ENCODE measurements around the gene ATP13A1. TPM values are rescaled to one million over a fixed set of nuclear protein-coding genes. Genes with fewer than 3 reads are reported as not detected.

Gene ATP13A1
- total RNA-seq, 4 donors from 2014 or later, result 59.3 to 104 (median 81.7) TPM

DNA sequence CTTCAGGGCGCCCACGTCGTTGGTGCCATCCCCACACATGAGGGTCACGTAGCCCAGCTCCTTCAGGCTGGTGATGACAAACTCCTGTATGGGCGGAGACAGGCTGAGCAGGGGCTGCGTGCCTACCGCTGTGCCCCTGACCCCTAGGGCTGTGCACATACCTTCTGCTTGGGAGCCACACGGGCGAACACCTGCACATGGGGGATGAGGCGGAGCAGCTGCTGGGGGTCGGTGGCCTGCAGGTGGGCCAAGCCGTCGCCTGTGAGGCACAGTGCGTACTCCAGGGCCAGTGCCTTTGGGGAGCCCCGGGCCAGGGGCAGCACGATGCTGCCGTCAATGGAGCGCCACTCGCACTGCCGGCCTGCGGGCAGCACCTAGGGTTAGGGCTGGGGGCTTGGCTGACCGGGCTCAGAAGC lies 13.9 kb downstream of the ATP13A1 start:
- TF ChIP-seq EP300 (IDR thresholded peaks at IDR 0.05) (no peak), POLR2A (IDR thresholded peaks at IDR 0.05; ENCODE audit: low read depth) (no peak), POLR2AphosphoS5 (IDR thresholded peaks at IDR 0.05) (no peak)
- TF ChIP-seq, protein P1, sequence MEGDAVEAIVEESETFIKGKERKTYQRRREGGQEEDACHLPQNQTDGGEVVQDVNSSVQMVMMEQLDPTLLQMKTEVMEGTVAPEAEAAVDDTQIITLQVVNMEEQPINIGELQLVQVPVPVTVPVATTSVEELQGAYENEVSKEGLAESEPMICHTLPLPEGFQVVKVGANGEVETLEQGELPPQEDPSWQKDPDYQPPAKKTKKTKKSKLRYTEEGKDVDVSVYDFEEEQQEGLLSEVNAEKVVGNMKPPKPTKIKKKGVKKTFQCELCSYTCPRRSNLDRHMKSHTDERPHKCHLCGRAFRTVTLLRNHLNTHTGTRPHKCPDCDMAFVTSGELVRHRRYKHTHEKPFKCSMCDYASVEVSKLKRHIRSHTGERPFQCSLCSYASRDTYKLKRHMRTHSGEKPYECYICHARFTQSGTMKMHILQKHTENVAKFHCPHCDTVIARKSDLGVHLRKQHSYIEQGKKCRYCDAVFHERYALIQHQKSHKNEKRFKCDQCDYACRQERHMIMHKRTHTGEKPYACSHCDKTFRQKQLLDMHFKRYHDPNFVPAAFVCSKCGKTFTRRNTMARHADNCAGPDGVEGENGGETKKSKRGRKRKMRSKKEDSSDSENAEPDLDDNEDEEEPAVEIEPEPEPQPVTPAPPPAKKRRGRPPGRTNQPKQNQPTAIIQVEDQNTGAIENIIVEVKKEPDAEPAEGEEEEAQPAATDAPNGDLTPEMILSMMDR (IDR thresholded peaks at IDR 0.05), result no peak
- no peak overlapping the region for H3K27ac ChIP-seq (replicated peaks in 1 of 4)
- DNase-seq (ENCODE audit: extremely low spot score), result no peak
- H3K4me3 ChIP-seq, result no peak overlapping the region
- H3K36me3 ChIP-seq, result peaks cover 73 to 100% (median 97%) of the 10 kb centered on the region in 4 donors
- intact Hi-C loops (cut with DNase I), result no loop called here
- 87% methylated on average over 14 of the region's 22 CpGs for WGBS
- H3K9me3 ChIP-seq, result no peaks in the 10 kb centered on the region
- H3K4me1 ChIP-seq, result no peaks in the 10 kb centered on the region
- H3K27me3 ChIP-seq, result no peaks in the 10 kb centered on the region

DNA sequence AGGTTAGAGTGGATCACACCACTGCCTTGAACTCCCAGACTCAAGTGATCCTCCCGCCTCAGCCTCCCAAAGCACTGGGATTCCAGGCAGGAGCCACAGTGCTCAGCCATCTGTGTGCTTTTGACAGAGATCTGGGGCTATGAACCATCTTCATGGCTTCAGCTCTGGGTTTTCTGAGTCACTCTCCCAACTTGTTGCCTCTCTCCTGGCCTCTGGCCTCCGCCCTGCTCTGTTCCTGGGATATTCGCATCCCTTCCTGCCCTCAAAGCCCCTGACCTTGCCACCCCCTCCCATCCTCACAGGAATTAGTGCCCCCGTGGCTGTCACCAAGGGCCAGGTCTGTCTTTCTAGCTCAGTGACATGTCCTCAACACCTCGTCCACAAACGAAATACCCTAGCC lies 14.3 kb downstream of the ATP13A1 start:
- 89% methylated on average over 6 of the region's 6 CpGs for WGBS
- no peak for DNase-seq (ENCODE audit: extremely low spot score)
- peaks cover 69 to 100% (median 95%) of the 10 kb centered on the region in 4 donors for H3K36me3 ChIP-seq
- H3K4me1 ChIP-seq, result peaks cover 0 to 2% (median under 1%) of the 10 kb centered on the region in 4 donors
- TF ChIP-seq EP300 (IDR thresholded peaks at IDR 0.05), result no peak
- no peak for TF ChIP-seq POLR2AphosphoS5 (IDR thresholded peaks at IDR 0.05)
- TF ChIP-seq POLR2A (IDR thresholded peaks at IDR 0.05; ENCODE audit: low read depth), result no peak
- TF ChIP-seq, protein P1 (IDR thresholded peaks at IDR 0.05), result no peak
- intact Hi-C loops (cut with DNase I), result no loop called here
- H3K27me3 ChIP-seq, result no peaks in the 10 kb centered on the region
- no peak overlapping the region for H3K4me3 ChIP-seq
- H3K27ac ChIP-seq (replicated peaks in 1 of 4), result no peak overlapping the region
- H3K9me3 ChIP-seq, result no peaks in the 10 kb centered on the region

DNA sequence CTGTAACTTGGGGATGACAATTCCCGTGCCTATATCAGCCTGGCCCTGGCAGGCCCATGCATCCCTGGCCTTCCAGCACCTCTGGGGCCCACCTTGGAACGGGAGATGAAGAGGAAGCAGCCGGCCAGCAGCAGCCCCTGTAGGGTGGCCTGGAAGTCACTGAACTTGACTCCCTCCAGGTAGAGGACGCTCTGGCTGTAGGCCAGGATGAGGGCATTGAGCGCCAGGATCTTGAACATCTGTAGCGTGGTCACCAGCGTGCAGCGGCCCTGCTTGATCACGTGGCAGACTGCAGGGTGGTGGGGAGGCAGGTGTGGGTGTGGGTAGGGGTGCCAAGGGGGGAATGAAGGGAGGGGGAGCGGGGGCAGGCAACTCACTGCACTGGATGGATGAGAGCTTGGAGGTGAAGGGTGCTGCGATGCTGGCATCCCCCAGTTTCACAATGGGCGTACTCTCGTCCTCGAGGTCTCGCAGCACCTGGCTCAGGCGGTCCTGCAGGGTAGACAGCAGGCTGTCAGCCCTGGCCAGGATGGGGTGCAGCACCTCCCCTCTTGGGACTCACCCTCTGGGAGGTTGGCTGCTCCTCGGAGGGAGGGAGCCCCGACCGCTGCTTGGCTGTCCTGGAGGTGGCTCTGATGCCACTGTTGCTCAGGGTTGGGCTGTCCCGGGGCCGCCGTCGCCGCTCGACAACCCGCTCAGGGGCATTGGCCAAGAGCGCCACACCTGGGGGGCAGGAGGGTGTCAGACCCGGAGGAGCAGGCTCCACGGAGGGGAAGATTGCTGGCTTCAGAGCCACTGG lies 16.2 kb downstream of the ATP13A1 start:
- no peak for DNase-seq (ENCODE audit: extremely low spot score)
- TF ChIP-seq, protein P1 (IDR thresholded peaks at IDR 0.05), result no peak
- no peak for TF ChIP-seq POLR2A (IDR thresholded peaks at IDR 0.05; ENCODE audit: low read depth)
- H3K4me1 ChIP-seq, result peaks cover 15 to 20% (median 17%) of the 10 kb centered on the region in 4 donors
- no peak overlapping the region for H3K4me3 ChIP-seq
- 87% methylated on average over 22 of the region's 29 CpGs for WGBS
- no peaks in the 10 kb centered on the region for H3K27me3 ChIP-seq
- H3K9me3 ChIP-seq, result no peaks in the 10 kb centered on the region
- intact Hi-C loops (cut with DNase I), result no loop called here
- peaks cover 51 to 80% (median 76%) of the 10 kb centered on the region in 4 donors for H3K36me3 ChIP-seq
- H3K27ac ChIP-seq (replicated peaks in 1 of 4), result no peak overlapping the region

DNA sequence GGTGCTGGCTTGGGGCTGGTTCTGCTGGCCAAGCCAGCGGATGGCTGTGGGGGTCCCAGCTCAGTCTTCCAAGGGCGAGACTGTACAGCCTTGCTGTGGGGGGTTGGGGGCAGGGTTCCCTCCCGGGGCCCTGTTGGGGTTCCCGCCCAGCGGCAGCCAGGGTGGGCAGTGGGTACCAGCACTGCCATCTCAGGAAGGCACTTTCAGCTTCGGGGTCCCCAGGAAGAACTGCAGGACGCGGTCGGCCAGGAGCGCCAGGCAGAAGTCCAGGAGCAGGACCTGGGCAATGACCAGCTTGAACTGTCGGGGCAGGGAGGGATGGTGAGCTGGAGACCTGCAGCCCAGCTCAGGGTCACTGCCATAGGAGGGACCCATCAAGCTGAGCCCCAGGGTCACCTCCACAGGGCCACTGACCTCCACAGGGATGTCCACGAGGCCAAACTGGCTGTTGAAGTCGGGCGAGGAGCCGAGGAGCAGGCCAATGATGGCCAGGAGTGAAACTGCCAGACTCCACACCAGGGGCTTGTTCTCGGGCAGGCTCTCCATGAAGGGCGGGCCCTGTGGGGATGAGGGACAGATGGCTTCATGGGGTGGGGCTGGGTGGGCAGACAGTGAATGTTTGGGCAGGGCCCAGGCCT lies 18.1 kb downstream of the ATP13A1 start:
- 90% methylated on average over 12 of the region's 17 CpGs for WGBS
- TF ChIP-seq EP300 (IDR thresholded peaks at IDR 0.05) (no peak), POLR2AphosphoS5 (IDR thresholded peaks at IDR 0.05) (no peak), POLR2A (IDR thresholded peaks at IDR 0.05; ENCODE audit: low read depth) (no peak)
- TF ChIP-seq, protein P1 (IDR thresholded peaks at IDR 0.05), result no peak
- peaks cover 38 to 62% (median 57%) of the 10 kb centered on the region in 4 donors for H3K36me3 ChIP-seq

More for the DNA sequence above, 18.1 kb downstream of the ATP13A1 start:
- Histone ChIP-seq H3K4me1 (peaks cover 15 to 20% (median 17%) of the 10 kb centered on the region in 4 donors), H3K27me3 (no peaks in the 10 kb centered on the region), H3K4me3 (no peak overlapping the region), H3K9me3 (no peaks in the 10 kb centered on the region), H3K27ac (replicated peaks in 1 of 4) (no peak overlapping the region)
- no peak for DNase-seq (ENCODE audit: extremely low spot score)
- intact Hi-C loops (cut with DNase I), result no loop called here

Measured in esophagus muscularis mucosa (tissue), 4 donors.